ENCODE measurements around the gene BORCS5. TPM values are rescaled to one million over a fixed set of nuclear protein-coding genes. Genes with fewer than 3 reads are reported as not detected.

BORCS5 gene
- total and polyA plus RNA-seq, 10 donors = 3.3 to 25.9 (median 14.9) TPM

DNA sequence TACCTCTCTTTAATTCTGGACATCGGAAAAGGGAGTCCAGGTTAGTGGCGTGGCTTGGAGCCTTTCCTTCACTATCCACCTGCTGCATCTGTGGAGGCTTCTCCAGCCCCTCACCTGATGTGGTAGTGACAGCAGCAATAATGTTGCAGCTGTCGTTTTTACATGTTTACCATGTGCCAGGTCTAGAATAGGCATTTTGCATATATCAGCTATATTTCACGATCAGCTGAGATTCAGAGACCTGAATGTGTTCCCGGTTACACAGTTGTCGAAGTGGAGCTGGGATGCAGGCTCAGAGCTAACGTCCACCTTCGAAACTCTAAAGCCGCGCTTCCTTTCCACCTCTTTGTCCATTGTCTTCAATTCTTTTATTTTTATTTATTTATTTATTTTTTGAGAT is 91.0 kb downstream of the BORCS5 start:
- Histone ChIP-seq H3K4me1 (peaks cover 0 to 59% (median 12%) of the 10 kb centered on the region in 6 donors), H3K9me3 (no peaks in the 10 kb centered on the region), H3K27me3 (replicated peaks in 1 of 7) (no peaks in the 10 kb centered on the region), H3K27ac (peak overlapping the region in 1 of 8 donors; percentile 29), H3K4me3 (no peak overlapping the region), H3K36me3 (no peaks in the 10 kb centered on the region)
- intact Hi-C loops (cut with DNase I; ENCODE audit: low total_unique reads) = no loop called here
- WGBS, 5 donors = 94 to 97% (median 95%) methylated on average over 10 of the region's 10 CpGs
- DNase-seq = no peak
- TF ChIP-seq POLR2AphosphoS5 (IDR thresholded peaks at IDR 0.05) (no peak), POLR2A (IDR thresholded peaks at IDR 0.05) (no peak)
- TF ChIP-seq, protein P1, sequence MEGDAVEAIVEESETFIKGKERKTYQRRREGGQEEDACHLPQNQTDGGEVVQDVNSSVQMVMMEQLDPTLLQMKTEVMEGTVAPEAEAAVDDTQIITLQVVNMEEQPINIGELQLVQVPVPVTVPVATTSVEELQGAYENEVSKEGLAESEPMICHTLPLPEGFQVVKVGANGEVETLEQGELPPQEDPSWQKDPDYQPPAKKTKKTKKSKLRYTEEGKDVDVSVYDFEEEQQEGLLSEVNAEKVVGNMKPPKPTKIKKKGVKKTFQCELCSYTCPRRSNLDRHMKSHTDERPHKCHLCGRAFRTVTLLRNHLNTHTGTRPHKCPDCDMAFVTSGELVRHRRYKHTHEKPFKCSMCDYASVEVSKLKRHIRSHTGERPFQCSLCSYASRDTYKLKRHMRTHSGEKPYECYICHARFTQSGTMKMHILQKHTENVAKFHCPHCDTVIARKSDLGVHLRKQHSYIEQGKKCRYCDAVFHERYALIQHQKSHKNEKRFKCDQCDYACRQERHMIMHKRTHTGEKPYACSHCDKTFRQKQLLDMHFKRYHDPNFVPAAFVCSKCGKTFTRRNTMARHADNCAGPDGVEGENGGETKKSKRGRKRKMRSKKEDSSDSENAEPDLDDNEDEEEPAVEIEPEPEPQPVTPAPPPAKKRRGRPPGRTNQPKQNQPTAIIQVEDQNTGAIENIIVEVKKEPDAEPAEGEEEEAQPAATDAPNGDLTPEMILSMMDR (IDR thresholded peaks at IDR 0.05 in 8 of 11, conservative IDR thresholded peaks at IDR 0.05 in 3 of 11) = no peak

DNA sequence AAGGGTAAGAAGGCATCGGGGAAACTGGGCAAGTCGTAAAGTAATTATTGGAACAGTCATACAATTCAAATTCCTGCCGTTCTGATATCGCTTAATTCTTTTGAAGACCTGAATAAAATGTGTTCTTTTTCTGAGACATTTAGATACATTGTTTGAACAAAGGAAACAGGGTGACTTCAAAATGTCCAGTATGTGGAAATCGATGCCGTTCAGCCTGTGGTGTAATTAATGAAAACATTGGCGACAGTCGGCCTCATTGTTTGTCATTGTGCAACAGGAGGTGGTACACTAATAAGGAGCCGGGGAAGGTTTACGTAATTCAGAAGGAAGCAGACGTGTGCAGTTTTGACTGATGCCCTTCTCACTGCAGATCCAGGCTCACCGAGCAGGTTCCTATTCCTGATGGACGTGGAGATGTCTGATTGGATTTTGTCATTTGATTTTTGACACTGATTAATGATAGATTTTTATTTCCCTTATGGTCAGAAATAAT is 92.7 kb downstream of the BORCS5 start:
- Histone ChIP-seq H3K27ac (peak overlapping the region in 3 of 8 donors; percentile 19 to 72 (median 35)), H3K36me3 (no peaks in the 10 kb centered on the region), H3K27me3 (replicated peaks in 1 of 7) (no peaks in the 10 kb centered on the region), H3K4me3 (no peak overlapping the region), H3K9me3 (no peaks in the 10 kb centered on the region), H3K4me1 (peaks cover 0 to 43% (median 4%) of the 10 kb centered on the region in 6 donors)
- no peak for DNase-seq
- TF ChIP-seq, protein P1 (IDR thresholded peaks at IDR 0.05 in 8 of 11, conservative IDR thresholded peaks at IDR 0.05 in 3 of 11) = no peak
- TF ChIP-seq POLR2AphosphoS5 (IDR thresholded peaks at IDR 0.05) = peak in 1 of 3 donors; percentile 57
- TF ChIP-seq POLR2A (IDR thresholded peaks at IDR 0.05) = no peak
- intact Hi-C loops (cut with DNase I; ENCODE audit: low total_unique reads) = no loop called here
- WGBS, 5 donors = 56 to 87% (median 79%) methylated on average over 13 of the region's 13 CpGs

GRCh38 chr12:12450043-12450471 is 93.2 kb downstream of the BORCS5 start:
- Histone ChIP-seq H3K36me3 (no peaks in the 10 kb centered on the region), H3K27ac (peak overlapping the region in 2 of 8 donors; percentile 35 to 72), H3K4me1 (peaks cover 0 to 43% (median 4%) of the 10 kb centered on the region in 6 donors), H3K27me3 (replicated peaks in 1 of 7) (no peaks in the 10 kb centered on the region), H3K4me3 (no peak overlapping the region), H3K9me3 (no peaks in the 10 kb centered on the region)
- intact Hi-C loops (cut with DNase I; ENCODE audit: low total_unique reads) = no loop called here
- WGBS, 5 donors = 66 to 89% (median 78%) methylated on average over 2 of the region's 2 CpGs
- no peak for TF ChIP-seq POLR2A (IDR thresholded peaks at IDR 0.05)
- TF ChIP-seq POLR2AphosphoS5 (IDR thresholded peaks at IDR 0.05) = no peak
- TF ChIP-seq, protein P1 (IDR thresholded peaks at IDR 0.05 in 8 of 11, conservative IDR thresholded peaks at IDR 0.05 in 3 of 11) = no peak
- DNase-seq = no peak

GRCh38 chr12:12451098-12451497 is 94.2 kb downstream of the BORCS5 start:
- Histone ChIP-seq H3K27ac (no peak overlapping the region), H3K4me3 (no peak overlapping the region), H3K36me3 (no peaks in the 10 kb centered on the region), H3K4me1 (peaks cover 0 to 38% (median 4%) of the 10 kb centered on the region in 6 donors), H3K27me3 (replicated peaks in 1 of 7) (no peaks in the 10 kb centered on the region), H3K9me3 (no peaks in the 10 kb centered on the region)
- DNase-seq = no peak
- TF ChIP-seq, protein P1 (IDR thresholded peaks at IDR 0.05 in 8 of 11, conservative IDR thresholded peaks at IDR 0.05 in 3 of 11) = no peak
- TF ChIP-seq POLR2A (IDR thresholded peaks at IDR 0.05) (no peak), POLR2AphosphoS5 (IDR thresholded peaks at IDR 0.05) (no peak)
- WGBS, 5 donors = 95 to 99% (median 96%) methylated on average over 4 of the region's 4 CpGs
- intact Hi-C loops (cut with DNase I; ENCODE audit: low total_unique reads) = no loop called here
